HG03095 (cell line): ENCODE measurements around the gene FRMD6.
A peak's percentile ranks its signal among the peaks of the same experiment; 100 is the strongest.
"Not testable (repeated sequence)": the region's sequence is repeated elsewhere in the genome, so short reads cannot be mapped to it uniquely, and the experiment has no call there.

Experiments
- ATAC-seq: cut with Tn5 transposase; IDR thresholded peaks from one replicate; pipeline ENCODE4 v1.9.1; 2021; ENCODE audit warnings: moderate library complexity; ENCODE audit not compliant: unreplicated experiment

Gene FRMD6

GRCh38 chr14:51716610-51717009 is 64.9 kb downstream of the FRMD6 start:
- no peak for ATAC-seq

GRCh38 chr14:51717766-51718165 is 66.1 kb downstream of the FRMD6 start:
- no peak for ATAC-seq

GRCh38 chr14:51719955-51720354 is 68.2 kb downstream of the FRMD6 start:
- no peak for ATAC-seq

GRCh38 chr14:51723990-51724389 is 72.3 kb downstream of the FRMD6 start:
- ATAC-seq, result no peak

GRCh38 chr14:51724650-51725049 is 72.9 kb downstream of the FRMD6 start:
- no peak for ATAC-seq

- ATAC-seq, result no peak
These were observed 73.4 kb downstream of the FRMD6 start for GRCh38 chr14:51725061-51725460.

GRCh38 chr14:51726166-51726899 is 74.6 kb downstream of the FRMD6 start:
- ATAC-seq, result no peak

- ATAC-seq, result no peak
These were observed 75.8 kb downstream of the FRMD6 start for GRCh38 chr14:51727526-51727925.

- no peak for ATAC-seq
These were observed 78.4 kb downstream of the FRMD6 start for GRCh38 chr14:51730098-51730497.

- ATAC-seq, result no peak
These were observed 79.0 kb downstream of the FRMD6 start for GRCh38 chr14:51730684-51731083.

- ATAC-seq, result no peak
These were observed 80.9 kb downstream of the FRMD6 start for GRCh38 chr14:51732494-51733112.

GRCh38 chr14:51733147-51733546 is 81.4 kb downstream of the FRMD6 start:
- no peak for ATAC-seq

- ATAC-seq, result no peak
These were observed 84.1 kb downstream of the FRMD6 start for GRCh38 chr14:51735851-51736250.

- peak; percentile 60 for ATAC-seq
These were observed 87.0 kb downstream of the FRMD6 start for GRCh38 chr14:51738754-51739153.

- no peak for ATAC-seq
These were observed 91.9 kb downstream of the FRMD6 start for GRCh38 chr14:51743588-51744000.

- no peak for ATAC-seq
These were observed 92.8 kb downstream of the FRMD6 start for GRCh38 chr14:51744372-51745130.

GRCh38 chr14:51746823-51747222 is 95.1 kb downstream of the FRMD6 start:
- not testable (repeated sequence) for ATAC-seq

- no peak for ATAC-seq
These were observed 98.8 kb downstream of the FRMD6 start for GRCh38 chr14:51750542-51750941.

GRCh38 chr14:51751611-51752345 is 100.1 kb downstream of the FRMD6 start:
- not testable (repeated sequence) for ATAC-seq

GRCh38 chr14:51757756-51758155 is 106.0 kb downstream of the FRMD6 start:
- not testable (repeated sequence) for ATAC-seq

GRCh38 chr14:51759950-51760349 is 108.2 kb downstream of the FRMD6 start:
- ATAC-seq, result no peak
